ENCODE results near the gene EFHC1. TPM values are rescaled to one million over a fixed set of nuclear protein-coding genes. Genes with fewer than 3 reads are reported as not detected.

Gene EFHC1
- total and polyA plus RNA-seq, 4 donors: 15.7 to 81.7 (median 35.5) TPM

DNA sequence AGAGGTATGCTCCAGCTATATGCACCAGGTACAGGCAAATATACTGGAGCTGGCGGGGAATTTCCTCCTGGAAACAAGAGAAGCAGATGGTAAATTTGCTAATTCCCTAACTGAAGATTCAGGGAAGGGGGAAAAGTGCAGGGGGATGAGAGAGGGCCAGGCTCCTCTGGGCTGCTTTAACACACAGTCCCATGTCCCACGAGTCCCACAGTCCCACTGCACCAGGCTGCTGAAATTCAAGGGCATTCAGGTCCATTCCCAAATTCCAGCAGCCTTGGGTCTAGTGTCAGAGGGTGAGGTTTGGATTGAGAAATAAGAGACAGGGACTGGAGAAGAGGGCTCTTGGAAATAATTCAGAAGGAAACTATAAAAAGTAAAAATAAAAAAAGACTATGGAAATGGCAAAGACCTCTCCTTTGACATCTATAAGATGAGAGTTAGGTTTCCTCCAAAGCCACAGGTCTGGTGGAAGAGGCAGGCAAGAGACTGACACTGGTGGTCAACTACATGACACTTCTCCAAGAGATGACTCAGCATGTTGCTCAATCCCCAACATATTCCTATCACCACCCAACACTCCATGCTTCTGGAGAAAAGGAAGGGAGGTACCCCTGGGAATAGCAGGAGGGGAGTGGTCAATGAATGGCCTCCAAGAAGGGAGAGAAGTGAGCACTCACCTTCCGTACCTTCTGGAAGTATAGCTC lies 87.6 kb downstream of the EFHC1 start:
- H3K27ac ChIP-seq (ENCODE audit: low read depth in 1 of 2, low read length in 1 of 2): no peak overlapping the region
- DNase-seq (no peak), ATAC-seq (ENCODE audit: insufficient read depth, low FRiP score) (no peak)
- no peaks in the 10 kb centered on the region for H3K27me3 ChIP-seq (ENCODE audit: control insufficient read depth in 3 of 3, insufficient read depth in 3 of 3, low read length in 2 of 3)
- H3K9me3 ChIP-seq (ENCODE audit: control insufficient read depth in 4 of 4, insufficient read depth in 3 of 4, low read length in 3 of 4): no peaks in the 10 kb centered on the region
- H3K36me3 ChIP-seq (ENCODE audit: control insufficient read depth in 4 of 4, insufficient read depth in 4 of 4, low read length in 4 of 4): peaks cover 9 to 28% (median 20%) of the 10 kb centered on the region in 4 donors
- H3K4me1 ChIP-seq (ENCODE audit: control insufficient read depth in 5 of 5, insufficient read depth in 5 of 5, low read length in 5 of 5): peaks cover 0 to 21% (median 7%) of the 10 kb centered on the region in 5 donors
- WGBS, 2 donors: 92 to 94% methylated on average over 3 of the region's 3 CpGs
- TF ChIP-seq, protein P1, sequence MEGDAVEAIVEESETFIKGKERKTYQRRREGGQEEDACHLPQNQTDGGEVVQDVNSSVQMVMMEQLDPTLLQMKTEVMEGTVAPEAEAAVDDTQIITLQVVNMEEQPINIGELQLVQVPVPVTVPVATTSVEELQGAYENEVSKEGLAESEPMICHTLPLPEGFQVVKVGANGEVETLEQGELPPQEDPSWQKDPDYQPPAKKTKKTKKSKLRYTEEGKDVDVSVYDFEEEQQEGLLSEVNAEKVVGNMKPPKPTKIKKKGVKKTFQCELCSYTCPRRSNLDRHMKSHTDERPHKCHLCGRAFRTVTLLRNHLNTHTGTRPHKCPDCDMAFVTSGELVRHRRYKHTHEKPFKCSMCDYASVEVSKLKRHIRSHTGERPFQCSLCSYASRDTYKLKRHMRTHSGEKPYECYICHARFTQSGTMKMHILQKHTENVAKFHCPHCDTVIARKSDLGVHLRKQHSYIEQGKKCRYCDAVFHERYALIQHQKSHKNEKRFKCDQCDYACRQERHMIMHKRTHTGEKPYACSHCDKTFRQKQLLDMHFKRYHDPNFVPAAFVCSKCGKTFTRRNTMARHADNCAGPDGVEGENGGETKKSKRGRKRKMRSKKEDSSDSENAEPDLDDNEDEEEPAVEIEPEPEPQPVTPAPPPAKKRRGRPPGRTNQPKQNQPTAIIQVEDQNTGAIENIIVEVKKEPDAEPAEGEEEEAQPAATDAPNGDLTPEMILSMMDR (IDR thresholded peaks at IDR 0.05; ENCODE audit: control extremely low read depth, extremely low read depth): no peak
- H3K9ac ChIP-seq (ENCODE audit: insufficient read depth in 1 of 2, low read length in 2 of 2): no peak overlapping the region
- H3K4me3 ChIP-seq: no peak overlapping the region

GRCh38 chr6:52508261-52508739 lies 88.2 kb downstream of the EFHC1 start:
- Histone ChIP-seq H3K4me3 (no peak overlapping the region), H3K36me3 (ENCODE audit: control insufficient read depth in 4 of 4, insufficient read depth in 4 of 4, low read length in 4 of 4) (peaks cover 10 to 28% (median 21%) of the 10 kb centered on the region in 4 donors), H3K9ac (ENCODE audit: insufficient read depth in 1 of 2, low read length in 2 of 2) (no peak overlapping the region), H3K9me3 (ENCODE audit: control insufficient read depth in 4 of 4, insufficient read depth in 3 of 4, low read length in 3 of 4) (no peaks in the 10 kb centered on the region), H3K4me1 (ENCODE audit: control insufficient read depth in 5 of 5, insufficient read depth in 5 of 5, low read length in 5 of 5) (peaks cover 0 to 21% (median 7%) of the 10 kb centered on the region in 5 donors), H3K27ac (ENCODE audit: low read depth in 1 of 2, low read length in 1 of 2) (no peak overlapping the region), H3K27me3 (ENCODE audit: control insufficient read depth in 3 of 3, insufficient read depth in 3 of 3, low read length in 2 of 3) (no peaks in the 10 kb centered on the region)
- ATAC-seq (ENCODE audit: insufficient read depth, low FRiP score): no peak
- TF ChIP-seq, protein P1 (IDR thresholded peaks at IDR 0.05; ENCODE audit: control extremely low read depth, extremely low read depth): no peak
- DNase-seq: no peak
- 96 to 97% methylated on average over 5 of the region's 5 CpGs for WGBS, 2 donors

GRCh38 chr6:52509281-52510212 lies 89.4 kb downstream of the EFHC1 start:
- 90 to 93% methylated on average over 14 of the region's 14 CpGs for whole genome bisulfite sequencing, 2 donors
- no peak overlapping the region for H3K9ac ChIP-seq (ENCODE audit: insufficient read depth in 1 of 2, low read length in 2 of 2)
- H3K36me3 ChIP-seq (ENCODE audit: control insufficient read depth in 4 of 4, insufficient read depth in 4 of 4, low read length in 4 of 4): peaks cover 17 to 31% (median 25%) of the 10 kb centered on the region in 4 donors
- TF ChIP-seq, protein P1 (IDR thresholded peaks at IDR 0.05; ENCODE audit: control extremely low read depth, extremely low read depth): no peak
- no peak overlapping the region for H3K27ac ChIP-seq (ENCODE audit: low read depth in 1 of 2, low read length in 1 of 2)
- DNase-seq (no peak), ATAC-seq (ENCODE audit: insufficient read depth, low FRiP score) (no peak)
- H3K4me1 ChIP-seq (ENCODE audit: control insufficient read depth in 5 of 5, insufficient read depth in 5 of 5, low read length in 5 of 5): peaks cover 0 to 14% (median 0%) of the 10 kb centered on the region in 5 donors
- H3K4me3 ChIP-seq: no peak overlapping the region
- H3K27me3 ChIP-seq (ENCODE audit: control insufficient read depth in 3 of 3, insufficient read depth in 3 of 3, low read length in 2 of 3): no peaks in the 10 kb centered on the region
- H3K9me3 ChIP-seq (ENCODE audit: control insufficient read depth in 4 of 4, insufficient read depth in 3 of 4, low read length in 3 of 4): no peaks in the 10 kb centered on the region

All from lung (tissue), 12 donors.